COR-L47 (cell line): ENCODE data around the gene KRT34.
"Not testable (repeated sequence)": the region's sequence is repeated elsewhere in the genome, so short reads cannot be mapped to it uniquely, and the experiment has no call there.

Source experiments
- DNase-seq: peaks from one replicate; lab custom pipeline; 2025; lab: John Stamatoyannopoulos, UW

KRT34 gene

DNA sequence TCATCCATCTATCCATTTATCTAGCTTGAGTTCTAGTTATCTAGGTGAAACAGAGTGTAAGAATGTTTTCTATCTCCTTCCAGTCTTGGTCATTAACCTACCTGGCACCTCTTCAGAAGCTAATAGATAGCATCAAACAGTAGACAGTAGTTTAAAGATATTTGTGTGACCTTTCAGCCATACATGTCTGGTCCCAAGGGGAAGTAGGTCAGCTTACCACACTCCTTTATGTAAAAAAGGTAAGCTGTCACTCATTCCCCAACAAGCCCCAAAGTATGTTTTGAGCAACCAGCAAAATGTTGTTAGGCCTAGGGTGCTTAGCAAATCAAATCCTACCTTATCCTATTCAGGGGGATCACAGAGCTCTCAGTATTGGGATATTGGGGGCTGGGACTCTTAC lies 16.0 kb downstream of the KRT34 start:
- no peak for DNase-seq

DNA sequence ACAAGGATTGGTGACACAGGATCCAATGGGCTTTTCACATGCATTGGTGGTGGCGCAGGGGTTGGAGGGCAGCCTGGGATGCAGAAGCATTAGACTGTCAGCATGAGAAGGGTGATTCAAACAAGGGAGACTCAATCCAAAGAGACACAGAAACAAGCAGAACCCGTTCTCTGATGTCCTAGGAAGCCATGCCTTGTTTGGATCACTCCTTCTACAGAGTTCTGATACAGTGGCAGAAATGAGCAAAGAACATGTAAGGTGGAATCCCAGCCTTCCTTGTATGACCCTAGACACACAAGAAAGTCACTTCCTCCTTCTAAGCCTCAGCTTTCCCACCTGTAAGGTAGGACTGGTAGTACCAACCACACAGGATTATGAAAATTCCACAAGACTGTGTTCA lies 18.2 kb downstream of the KRT34 start:
- no peak for DNase-seq

DNA sequence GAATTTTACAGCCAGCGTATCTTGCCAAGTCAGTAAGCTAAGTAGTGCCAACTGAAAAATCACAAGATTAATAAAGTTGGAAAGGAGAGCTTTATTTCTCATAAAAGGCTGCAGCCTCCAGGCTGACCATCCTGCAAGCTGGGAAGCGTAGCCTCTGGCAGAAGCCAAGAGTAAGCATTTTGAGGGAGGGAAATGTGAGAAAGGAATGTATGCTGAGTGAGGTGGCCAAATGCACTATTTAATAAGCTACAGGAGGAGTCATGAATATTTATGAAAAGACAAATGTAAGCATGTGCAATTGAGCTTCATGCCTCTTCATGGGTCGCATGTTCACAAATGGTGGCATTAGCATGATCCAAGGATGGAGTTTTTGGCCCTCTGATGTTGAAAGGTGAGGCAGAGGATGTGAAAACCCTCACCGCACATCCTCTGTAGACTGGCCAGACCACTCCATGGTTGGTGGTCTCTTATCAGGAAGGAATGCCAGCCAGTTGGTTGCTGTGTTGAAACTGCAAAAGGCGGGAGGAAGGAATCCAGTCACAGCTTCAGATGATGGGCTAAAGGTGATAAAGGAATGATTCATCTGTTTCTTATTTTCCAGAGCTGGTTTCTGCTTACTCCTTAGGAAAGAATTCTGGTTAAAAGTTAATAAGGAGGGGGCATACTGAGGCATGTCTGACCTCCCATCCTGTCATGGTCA lies 21.7 kb downstream of the KRT34 start:
- DNase-seq: no peak

GRCh38 chr17:41354536-41354935 lies 27.6 kb downstream of the KRT34 start:
- no peak for DNase-seq

DNA sequence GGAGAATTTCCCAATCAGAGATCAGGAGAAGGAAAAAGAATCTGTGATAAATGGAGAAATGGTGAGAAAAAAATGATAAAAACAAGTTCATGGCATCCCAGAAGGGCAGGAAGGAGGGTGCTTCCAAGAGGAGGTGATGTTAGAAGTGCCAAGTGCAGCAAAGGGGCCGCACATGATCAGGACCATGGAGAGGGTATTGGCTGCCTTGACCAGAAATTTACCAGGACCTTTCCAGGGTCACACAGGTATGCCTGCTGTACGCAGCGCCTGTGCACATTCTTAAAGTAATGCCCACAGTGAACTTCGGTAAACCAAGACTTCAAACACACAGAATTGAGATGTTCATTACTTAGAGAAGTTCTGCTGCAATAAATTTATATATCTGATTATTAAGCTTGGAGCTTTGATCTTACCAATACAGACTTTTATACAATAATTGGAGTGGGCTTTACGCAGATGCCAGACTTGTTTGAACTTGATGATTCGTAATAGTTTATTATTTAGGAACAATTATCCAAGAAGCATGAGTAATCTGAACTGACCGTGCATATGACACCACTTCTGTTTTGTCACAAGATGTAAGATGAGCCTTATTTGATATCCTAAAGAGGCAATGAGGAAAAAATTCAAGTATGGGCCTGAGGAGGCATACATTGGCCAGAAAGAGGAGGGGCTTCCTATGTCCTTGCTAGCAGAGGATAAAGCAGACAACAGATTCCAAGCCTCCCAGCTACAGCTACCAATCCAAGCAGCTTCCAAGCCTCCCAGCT lies 29.3 kb downstream of the KRT34 start:
- DNase-seq: no peak

DNA sequence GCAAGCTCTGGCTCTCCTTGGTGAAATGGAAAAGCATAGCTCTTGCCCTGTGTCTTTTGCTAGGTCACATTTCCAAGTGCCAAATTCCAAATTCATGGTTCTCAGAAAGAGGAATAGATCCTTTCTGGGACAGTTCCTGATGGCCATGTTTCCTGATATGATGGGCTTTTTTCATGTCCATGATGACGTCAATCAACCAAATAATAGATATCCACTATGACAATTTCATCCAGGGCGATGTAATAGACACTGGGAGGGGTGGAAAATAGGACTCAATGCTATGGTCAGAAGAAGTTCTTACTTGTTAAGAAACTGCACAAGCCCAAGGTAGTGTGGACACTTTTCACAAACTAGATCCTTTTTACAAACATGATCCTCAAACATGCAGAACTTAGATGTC lies 30.9 kb downstream of the KRT34 start:
- no peak for DNase-seq

DNA sequence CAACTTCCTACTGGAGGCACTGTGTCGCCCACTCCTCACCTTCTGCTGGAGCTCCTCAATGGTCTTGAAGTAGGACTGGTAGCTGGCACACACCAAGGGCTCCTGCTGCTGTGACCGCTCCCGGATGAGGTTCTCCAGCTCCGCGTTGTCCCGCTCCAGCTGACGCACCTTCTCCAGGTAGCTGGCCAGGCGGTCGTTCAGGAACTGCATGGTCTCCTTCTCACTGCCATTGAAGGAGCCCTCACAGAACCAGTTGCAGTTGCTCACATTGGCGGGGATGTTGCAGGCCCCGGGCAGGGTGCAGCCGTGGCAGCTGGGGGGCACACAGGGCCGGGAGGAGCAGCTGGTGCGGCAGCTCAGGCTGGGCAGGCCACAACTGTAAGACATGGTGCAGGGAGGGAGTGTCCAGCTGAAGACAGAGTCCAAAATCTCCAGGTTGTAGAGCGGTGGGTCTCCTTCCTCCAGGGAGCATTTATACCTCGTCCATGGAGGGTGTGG lies 31.7 kb downstream of the KRT34 start, which contains the start of gene KRT33A:
KRT33A (minus strand) TSS at position 448 of the 498 bp plus-strand sequence; CDS start at position 387, 61 bp downstream.
- DNase-seq: not testable (repeated sequence)

- no peak for DNase-seq
These were observed 34.0 kb downstream of the KRT34 start for GRCh38 chr17:41347869-41348760.

- DNase-seq: not testable (repeated sequence)
These were observed 35.7 kb downstream of the KRT34 start for GRCh38 chr17:41346421-41346820.

- DNase-seq: no peak
These were observed 36.1 kb downstream of the KRT34 start for GRCh38 chr17:41345992-41346391.

DNA sequence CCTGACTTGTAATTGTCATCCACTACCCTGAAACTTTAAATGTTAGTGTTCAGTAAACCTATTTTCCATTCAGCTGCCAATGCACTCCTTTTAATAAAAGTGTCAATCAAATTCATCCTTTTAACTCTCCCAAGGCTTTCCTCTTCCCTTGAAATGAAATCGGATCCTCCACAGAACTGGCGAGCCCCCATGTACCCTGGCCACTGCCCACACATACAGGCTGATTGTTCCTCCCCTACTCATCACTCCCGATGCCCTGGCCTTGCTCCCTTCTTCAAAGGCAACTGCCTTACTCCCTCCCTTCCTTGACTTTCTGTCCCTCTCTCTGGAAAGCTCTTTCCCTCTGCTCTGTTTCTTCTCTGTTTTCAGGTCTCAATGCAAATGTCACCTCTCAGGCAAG lies 39.1 kb downstream of the KRT34 start:
- DNase-seq: no peak

GRCh38 chr17:41340934-41341861 lies 40.9 kb downstream of the KRT34 start:
- no peak for DNase-seq

DNA sequence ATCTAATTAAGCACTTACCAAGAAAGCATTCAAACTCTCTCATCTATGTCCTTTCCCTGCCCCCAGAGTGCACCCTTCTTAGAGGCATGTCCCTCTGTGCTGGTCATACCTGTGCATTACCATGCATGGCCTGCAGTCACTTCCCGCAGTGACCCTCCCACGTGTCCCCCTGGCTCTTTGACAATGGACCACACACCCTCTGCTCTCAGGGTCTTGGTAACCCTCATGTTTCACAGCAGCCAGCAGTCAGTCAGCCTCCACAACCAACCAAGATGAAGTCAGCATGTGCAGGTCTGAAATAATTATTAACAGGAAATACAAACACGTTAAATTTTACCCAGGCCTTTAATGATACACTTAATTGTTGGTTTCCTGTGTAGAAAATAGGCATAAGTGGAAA lies 41.6 kb downstream of the KRT34 start:
- no peak for DNase-seq

DNA sequence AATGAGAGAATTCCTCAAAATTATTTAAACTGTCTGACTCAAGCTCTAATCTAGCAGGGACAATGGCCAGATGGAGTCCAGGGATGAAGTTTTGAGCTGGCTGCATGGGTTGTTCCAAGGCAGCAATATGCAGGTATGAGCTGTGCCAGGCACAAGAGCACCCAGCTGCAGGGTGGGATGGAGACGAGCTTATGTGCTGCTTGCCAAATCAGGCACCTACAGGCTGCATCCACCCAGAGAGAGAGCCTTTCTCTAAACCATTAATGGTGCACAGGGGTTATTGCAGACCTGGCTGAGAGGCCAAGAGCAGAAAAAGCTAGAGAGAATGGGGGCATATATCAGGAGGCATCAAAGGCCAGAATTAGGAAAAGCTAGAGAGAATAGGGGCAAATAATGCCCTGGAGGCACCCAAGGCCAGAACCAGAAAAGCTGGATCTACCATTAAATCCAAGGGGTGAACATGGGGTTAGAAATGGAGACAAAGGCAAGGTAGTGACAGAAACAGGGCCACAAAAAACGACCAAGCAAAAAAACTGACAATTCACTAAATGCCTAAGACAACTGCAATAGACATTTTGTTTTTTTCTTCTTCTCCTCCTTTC lies 42.4 kb downstream of the KRT34 start:
- no peak for DNase-seq

- DNase-seq: no peak
These were observed 43.1 kb downstream of the KRT34 start for GRCh38 chr17:41338961-41339485.

- no peak for DNase-seq
These were observed 46.4 kb downstream of the KRT34 start for GRCh38 chr17:41335747-41336146.

- no peak for DNase-seq
These were observed 47.5 kb downstream of the KRT34 start for GRCh38 chr17:41334385-41335305.

- DNase-seq: no peak
These were observed 48.3 kb downstream of the KRT34 start for GRCh38 chr17:41333836-41334235.

DNA sequence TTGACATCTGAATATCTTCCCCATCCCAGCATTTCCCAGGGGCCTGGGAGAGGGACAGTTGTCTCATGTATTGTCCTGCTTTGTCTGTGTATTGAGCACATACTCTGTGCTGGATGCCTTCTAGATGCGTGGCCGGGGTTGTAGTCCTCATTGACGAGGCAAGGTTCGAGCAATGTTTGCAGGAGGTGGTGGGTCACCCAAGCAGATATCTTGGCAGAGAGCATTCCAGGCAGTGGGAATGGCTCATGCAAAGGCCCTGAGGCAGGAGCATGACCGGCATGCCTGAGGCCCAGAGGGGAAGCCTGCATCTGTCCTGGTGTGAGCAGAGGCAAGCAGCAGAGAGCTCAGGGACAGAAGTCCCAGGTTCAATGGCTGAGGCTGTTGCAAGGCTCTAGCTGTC lies 49.0 kb downstream of the KRT34 start:
- DNase-seq: no peak
